Activated naive CD4-positive, alpha-beta T cell treated with anti-CD3 and anti-CD28 coated beads, Interleukin-2, amount 50 U/mL, for 72 hours (primary cell): ENCODE results near the gene BPIFA3. TPM values are rescaled to one million over a fixed set of nuclear protein-coding genes. Genes with fewer than 3 reads are reported as not detected.

Experiments
- ATAC-seq, 2 donors: fragments of 150-1000 bp; cut with Tn5 transposase; 2 replicates each; pipeline ENCODE4 v1.10.0; 2021; ENCODE audit warnings: mild to moderate bottlenecking in 2 of 2, moderate library complexity in 2 of 2
- DNase-seq, 2 donors: peaks; one replicate each; pipeline ENCODE4 v3.0.0; 2021 to 2022; ENCODE audit warnings: low spot score in 2 of 2
- H3K27ac Mint-ChIP-seq, 2 donors: one replicate each; pipeline ENCODE4 v1.8.0; 2022; ENCODE audit warnings: mild to moderate bottlenecking in 2 of 2, mixed read lengths in 2 of 2
- H3K36me3 Mint-ChIP-seq, 2 donors: one replicate each; pipeline ENCODE4 v1.8.0; 2022; ENCODE audit warnings: mixed read lengths in 2 of 2
- H3K9me3 Mint-ChIP-seq, 2 donors: one replicate each; pipeline ENCODE4 v1.8.0; 2022; ENCODE audit warnings: mixed read lengths in 2 of 2
- total RNA-seq, 2 donors: library from RNA; stranded (reverse); gene quantifications; one replicate each; pipeline ENCODE4 v1.2.3, GENCODE V29; 2022

Gene BPIFA3
- total RNA-seq, 2 donors from 2014 or later, result not detected

DNA sequence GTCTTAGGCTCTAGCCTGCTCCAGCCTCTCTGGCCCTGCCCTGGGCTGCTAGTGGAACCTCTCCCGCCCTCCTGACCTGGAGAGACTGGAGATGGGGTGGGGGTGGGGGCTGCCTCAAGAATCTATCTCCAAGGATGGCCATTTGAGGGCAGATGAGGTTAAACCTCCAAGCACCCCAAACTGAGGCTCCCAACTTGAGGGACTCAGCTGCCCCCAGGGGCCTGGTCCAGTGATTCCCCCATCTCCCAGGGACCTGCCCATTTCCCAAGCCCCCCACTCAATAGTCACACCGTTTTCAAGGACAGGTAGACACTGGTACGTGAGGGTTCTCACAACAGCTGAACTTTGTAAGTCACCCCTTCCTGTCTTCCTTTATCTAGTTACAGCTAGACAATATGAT is 58.7 kb downstream of the BPIFA3 start:
- no peak for ATAC-seq
- Mint-ChIP-seq H3K27ac (no peak overlapping the region), H3K9me3 (no peaks in the 10 kb centered on the region)

GRCh38 chr20:33276303-33277113 is 59.4 kb downstream of the BPIFA3 start:
- no peaks in the 10 kb centered on the region for H3K9me3 Mint-ChIP-seq
- DNase-seq (no peak), ATAC-seq (no peak)
- H3K27ac Mint-ChIP-seq, result peak overlapping the region; percentile 19 to 53
- H3K36me3 Mint-ChIP-seq, result no peaks in the 10 kb centered on the region

More for the DNA sequence above, 58.7 kb downstream of the BPIFA3 start:
- H3K36me3 Mint-ChIP-seq, result no peaks in the 10 kb centered on the region
- DNase-seq, result no peak

Other genes with a start within 250 kb of the BPIFA3 start
- not detected for gene SUN5, start 212.9 kb upstream of the BPIFA3 start, total RNA-seq
- gene BPIFB2, start 209.6 kb upstream of the BPIFA3 start, total RNA-seq, result not detected
- gene BPIFB6, start 185.7 kb upstream of the BPIFA3 start, total RNA-seq, result not detected
- gene BPIFB3, start 163.4 kb upstream of the BPIFA3 start, total RNA-seq, result not detected
- gene BPIFB4, start 137.7 kb upstream of the BPIFA3 start, total RNA-seq, result not detected
- not detected for gene BPIFA2, start 49.2 kb upstream of the BPIFA3 start, total RNA-seq
- gene BPIFA1, start 18.6 kb downstream of the BPIFA3 start, total RNA-seq, result not detected
- not detected for gene BPIFB1, start 65.9 kb downstream of the BPIFA3 start, total RNA-seq
- gene CDK5RAP1, start 184.2 kb downstream of the BPIFA3 start, total RNA-seq, result 10 to 100 TPM; 40.0 to 44.2 TPM
- gene SNTA1, start 226.4 kb downstream of the BPIFA3 start, total RNA-seq, result 1 to 10 TPM; 3.1 TPM